NK-92 (cell line): ENCODE results near the gene CR1L.
"Not testable (repeated sequence)": the region's sequence is repeated elsewhere in the genome, so short reads cannot be mapped to it uniquely, and the experiment has no call there.

Experiments
- DNase-seq: peaks from one replicate; lab custom pipeline; 2025; ENCODE audit not compliant: unreplicated experiment; lab: John Stamatoyannopoulos, UW

CR1L gene

DNA sequence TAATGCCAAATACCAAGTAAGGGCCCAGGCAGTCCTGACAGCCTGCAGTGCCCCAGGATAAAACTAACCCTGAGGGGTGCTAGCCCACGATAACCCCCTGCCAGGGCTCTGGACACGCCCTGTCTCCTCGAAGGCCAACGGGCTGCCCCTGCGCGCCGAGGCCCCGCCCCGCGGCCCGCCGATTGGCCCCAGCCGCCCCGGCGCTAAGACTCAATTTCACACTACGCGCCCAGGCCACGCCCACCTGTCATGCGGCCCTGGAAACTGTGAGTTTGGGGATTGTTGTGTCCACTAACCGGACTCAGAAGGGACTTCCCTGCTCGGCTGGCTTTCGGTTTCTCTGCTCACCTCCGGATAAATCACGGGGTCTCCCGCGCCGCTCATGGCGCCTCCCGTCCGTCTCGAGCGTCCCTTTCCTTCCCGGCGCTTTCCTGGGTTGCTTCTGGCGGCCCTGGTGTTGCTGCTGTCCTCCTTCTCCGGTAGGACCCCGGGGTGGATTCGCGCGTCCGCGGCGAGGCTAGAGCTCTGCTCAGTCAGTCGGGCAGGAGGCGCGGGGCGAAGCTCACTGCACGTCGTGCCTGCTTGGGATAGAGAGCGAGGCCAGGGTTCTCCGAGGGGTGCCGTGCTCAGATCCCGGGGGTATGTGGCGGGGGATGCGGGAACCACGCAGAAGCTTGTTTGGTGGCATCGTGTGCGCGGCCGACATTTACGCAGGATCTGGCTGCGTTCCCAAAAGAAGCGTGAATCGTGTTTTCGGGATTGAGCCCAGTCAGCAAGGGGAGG lies at the start of gene CR1L:
CR1L (plus strand) TSS at position 282 of the 783 bp plus-strand sequence; CDS start at position 383, 101 bp downstream.
- no peak for DNase-seq

GRCh38 chr1:207603777-207604176 lies 41.2 kb upstream of the CR1L start:
- no peak for DNase-seq

DNA sequence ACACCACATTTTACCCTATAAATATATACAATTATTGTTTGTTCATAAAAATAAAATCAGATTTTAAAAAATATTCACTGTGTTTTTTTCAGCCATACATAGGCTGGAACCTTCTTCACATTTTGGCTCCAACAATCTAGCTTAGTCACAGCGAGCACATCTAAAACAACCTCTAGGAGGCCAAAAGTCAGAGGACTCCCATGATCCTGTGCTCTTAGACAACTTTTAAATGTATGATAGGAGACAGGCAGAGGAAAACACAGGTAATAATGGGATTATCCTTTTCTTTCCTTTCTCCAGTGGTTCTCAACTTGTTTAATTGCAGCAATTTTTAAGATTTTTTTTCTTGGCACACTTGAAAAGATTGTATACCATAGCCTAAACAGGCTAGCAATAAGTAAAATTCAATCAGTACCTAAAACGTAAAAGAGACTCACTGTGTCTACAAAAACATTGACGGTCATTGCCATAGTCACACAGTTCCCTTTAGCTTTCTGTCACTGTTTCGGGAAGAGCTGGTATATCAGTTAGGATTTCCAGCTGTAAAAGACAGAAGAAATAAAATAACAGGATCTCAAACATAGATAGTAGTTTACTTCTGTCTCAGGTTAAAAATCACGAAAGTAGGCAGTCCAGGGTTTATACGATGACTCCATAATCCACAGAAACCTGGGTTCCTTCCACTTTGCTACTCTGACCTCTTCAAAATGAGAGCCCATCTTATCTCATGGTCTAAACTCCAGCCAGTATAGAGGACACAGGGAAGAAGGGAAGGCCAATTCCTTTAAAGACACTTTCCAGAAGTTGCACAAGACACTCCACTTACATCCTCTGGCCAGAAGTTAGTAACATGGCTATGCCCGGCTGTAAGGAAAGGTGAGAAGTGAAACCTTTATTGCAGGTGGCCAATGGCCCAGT lies 39.2 kb upstream of the CR1L start:
- DNase-seq, result no peak

DNA sequence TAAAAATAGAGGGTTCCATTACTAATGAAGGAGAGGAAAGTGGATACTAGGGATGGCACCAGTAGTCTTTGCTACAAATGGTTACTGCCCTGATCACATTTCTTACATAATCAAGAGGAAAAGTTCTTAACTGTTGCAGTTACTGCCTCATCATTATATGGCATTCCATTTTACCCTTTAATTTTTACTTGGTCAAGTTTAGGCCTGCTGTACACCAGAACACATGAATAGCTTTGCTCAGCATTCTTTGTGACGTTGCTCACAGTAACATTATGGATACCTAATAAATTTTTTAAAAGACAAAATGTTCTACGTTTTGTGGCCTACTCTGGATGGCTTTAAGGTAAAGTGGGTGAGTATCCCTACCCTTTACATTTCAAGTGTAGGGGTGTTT lies 38.6 kb upstream of the CR1L start:
- DNase-seq, result no peak

- DNase-seq, result no peak
Observed at GRCh38 chr1:207612762-207613161, 32.2 kb upstream of the CR1L start.

- DNase-seq, result no peak
Observed at GRCh38 chr1:207619871-207620542, 24.9 kb upstream of the CR1L start.

GRCh38 chr1:207620543-207620893 lies 24.4 kb upstream of the CR1L start:
- DNase-seq, result no peak

DNA sequence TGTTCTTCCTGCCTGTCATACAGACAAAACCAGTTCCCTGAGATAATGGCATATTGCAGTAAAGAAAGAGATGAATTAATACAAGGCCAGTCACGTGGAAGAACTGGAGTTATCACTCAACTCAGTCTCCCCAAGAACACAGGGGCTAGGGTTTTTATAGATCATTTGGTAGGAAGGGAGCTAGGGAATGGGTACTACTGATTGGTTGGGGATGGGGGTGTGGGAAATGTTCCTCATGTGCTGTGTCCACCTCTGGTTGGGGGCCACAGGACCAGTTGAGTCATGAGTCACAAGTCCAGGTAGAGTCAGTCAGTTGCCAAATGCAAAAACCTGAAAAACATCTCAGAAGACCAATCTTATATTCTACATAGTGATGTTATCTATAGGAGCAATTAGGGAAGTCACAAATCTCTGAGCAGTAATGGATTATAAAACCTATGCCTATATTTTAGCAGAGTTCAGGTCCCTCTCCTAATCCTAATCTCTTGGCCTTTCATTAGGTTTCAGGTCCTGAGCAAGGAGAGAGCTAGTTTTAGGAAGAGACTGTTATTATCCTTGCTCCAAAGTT lies 19.3 kb upstream of the CR1L start:
- DNase-seq, result not testable (repeated sequence)

DNA sequence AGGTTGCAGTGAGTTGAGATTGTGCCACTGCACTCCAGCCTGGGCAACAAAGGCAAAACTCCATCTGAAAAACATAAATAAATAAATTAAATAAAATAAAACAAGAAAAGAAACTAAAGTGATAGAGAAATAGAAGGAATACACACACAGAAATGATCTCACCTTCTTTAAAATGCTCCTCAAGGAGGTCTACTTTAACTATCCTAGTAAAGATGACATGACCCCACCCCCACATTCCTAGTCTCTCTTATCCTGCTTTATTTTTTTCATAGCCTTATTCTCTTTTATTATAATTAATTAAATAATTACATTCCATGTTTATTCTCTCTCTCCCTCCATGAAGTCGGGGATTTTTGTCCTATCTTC lies 18.0 kb upstream of the CR1L start:
- no peak for DNase-seq

DNA sequence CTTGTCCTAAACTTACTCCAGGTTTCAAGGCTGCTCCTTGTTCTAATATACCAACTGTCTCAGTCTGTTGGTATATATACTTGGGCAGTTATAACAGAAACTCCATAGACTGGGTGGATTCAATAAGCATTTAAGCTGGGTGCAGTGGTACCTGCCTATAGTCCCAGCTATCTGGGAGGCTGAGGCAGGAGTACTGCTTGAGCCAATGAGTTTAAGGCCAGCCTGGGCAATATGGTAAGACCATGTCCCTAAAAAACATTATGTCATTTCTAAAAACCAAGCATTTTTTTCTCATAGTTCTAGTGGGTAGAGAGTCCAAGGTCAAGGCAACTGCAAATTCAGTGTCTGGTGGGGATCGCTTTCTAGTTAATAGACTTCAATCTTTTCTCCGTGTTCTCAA lies 17.4 kb upstream of the CR1L start:
- DNase-seq, result no peak

- DNase-seq, result no peak
Observed at GRCh38 chr1:207628776-207629175, 16.2 kb upstream of the CR1L start.

DNA sequence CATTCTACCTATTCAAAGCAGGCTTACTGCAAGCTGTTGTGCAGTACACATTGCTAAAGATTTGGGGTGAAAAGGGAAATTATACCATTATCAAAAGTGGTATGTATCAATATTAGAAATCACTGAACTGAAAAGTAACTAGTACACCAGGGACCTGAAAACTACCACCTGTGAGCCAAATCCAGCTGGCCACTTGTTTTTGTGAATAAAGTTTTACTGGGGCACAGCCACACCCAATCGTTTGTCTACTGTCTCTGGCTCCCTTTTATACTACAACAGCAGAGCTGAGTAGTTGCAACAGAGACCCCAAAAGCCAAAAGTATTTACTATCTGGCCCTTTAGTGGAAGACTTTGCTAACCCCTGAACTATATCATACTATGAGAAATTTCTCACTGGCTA lies 13.8 kb upstream of the CR1L start:
- no peak for DNase-seq

GRCh38 chr1:207633226-207633625 lies 11.7 kb upstream of the CR1L start:
- DNase-seq, result no peak

- DNase-seq, result not testable (repeated sequence)
Observed at GRCh38 chr1:207633699-207634289, 11.1 kb upstream of the CR1L start.

DNA sequence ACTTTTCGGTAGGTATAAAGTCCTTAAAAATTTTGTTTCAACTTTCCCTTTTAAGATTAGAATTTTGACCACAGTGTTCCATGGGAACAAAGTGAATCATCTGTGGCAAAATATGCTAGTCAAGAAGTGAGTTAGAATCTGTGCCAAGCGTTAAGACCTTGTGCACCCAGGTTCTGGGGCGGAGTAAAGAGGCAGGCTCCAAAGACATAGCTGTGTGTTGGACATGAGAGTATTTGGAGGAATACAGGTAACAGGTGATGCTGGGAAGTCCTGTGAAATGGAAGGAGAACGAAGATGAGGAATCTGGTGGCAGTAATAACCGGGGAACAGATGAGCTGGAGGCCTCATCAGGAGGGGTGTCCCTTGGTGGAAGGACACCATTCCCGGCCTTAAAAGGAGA lies 10.6 kb upstream of the CR1L start:
- DNase-seq, result not testable (repeated sequence)

DNA sequence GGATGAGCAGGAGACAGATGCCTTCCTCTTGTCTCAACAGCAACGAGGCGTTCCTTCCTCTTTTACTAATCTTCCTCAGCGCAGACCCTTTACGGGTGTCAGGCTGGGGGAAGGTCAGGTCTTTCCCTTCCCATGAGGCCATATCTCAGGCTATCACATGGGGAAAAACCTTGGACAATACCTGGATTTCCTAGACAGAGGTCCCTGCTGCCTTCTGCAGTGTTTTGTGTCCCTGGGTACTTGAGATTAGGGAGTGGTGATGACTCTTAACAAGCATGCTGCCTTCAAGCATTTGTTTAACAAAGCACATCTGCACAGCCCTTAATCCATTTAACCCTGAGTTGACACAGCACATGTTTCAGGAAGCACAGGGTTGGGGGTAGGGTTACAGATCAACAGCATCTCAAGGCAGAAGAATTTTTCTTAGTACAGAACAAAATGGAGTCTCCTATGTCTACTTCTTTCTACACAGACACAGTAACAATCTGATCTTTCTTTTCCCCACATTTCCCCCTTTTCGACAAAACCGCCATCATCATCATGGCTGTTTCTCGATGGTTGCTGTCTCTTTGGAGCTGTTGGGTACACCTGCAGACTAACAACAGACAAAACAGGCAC lies 9.3 kb upstream of the CR1L start:
- not testable (repeated sequence) for DNase-seq

DNA sequence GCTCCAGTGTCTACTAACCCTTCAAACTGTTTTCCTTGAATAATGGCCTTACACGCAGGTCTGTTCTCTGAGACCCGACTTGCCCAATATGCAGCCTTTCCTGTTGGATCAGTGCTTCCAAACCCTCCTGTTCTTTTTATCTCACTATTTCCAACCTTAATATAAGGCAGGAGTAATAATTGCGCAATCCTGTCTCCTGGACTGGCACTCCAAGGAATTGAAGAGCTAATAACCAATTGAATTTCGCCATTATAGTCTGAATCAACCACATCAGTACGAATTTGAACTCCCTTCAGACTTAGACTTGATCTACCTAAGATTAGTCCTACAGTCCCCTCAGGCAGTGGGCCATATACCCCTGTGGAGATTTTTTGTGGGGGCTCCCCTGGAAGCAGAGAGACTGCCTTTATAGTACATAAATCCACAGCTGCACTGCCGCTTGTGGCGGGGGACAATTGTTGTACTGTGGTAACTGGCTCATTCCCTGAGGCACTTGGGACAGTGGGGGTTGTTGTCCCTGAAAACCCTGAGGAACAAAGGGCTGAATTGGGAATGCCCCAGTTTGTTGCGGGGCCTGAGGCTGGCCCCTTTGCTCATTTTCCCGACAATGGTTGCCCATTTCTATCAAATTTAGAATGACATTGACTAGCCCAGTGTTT lies 6.3 kb upstream of the CR1L start:
- not testable (repeated sequence) for DNase-seq

DNA sequence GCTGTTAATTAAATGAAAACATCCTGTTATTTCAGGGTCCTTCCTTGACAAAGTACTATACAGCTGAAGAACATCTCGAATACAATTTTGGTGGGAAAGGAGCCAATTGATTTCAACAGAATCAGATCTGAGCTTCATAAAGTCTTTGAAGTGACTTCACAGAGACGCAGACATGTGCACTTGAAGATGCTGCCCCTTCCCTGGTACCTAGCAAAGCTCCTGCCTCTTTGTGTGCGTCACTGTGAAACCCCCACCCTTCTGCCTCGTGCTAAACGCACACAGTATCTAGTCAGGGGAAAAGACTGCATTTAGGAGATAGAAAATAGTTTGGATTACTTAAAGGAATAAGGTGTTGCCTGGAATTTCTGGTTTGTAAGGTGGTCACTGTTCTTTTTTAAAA lies 5.6 kb upstream of the CR1L start:
- DNase-seq, result not testable (repeated sequence)

DNA sequence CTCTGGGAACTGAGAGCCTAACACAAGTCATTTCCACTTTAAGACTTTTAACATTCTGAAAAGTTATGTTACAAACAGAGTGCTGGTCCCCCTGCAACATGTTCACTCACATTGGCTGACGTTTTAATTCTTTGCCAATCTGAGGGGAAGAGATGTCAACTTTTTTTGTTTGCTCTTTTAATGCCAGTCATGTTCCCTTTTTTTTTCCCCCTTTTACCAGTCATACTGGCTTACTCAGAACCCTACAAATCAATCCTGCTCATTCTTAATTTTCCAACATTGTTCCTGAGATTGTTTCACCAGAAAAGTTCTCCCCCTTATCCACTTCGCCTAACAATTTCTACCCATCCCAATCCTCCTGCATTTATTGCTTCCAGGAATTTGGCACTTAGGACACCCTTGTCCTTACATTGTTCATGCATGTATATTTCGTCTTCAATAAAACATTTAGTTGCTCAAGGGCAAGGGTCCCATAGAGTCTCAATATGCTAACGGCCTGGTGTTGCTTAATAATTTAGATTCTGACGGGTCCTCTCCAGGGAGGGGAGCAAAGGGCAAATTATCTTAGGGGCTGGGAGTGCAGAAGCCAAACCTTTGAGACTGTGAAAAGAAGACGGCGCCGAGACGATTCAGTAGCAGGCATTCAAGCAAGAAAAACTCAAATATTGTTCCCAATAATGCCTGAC lies 624 bp upstream of the CR1L start:
- no peak for DNase-seq
